OCI-LY3 (cell line): ENCODE data around the gene FRMD4B.

Source experiments
- CTCF ChIP-seq: fragments of 200-600, 300-600 bp; sonication (generic); IDR thresholded peaks from 2 replicates; pipeline ENCODE4 v1.5.1; 2014; ENCODE audit warnings: antibody characterized with exemption, low read length, low read depth
- EZH2phosphoT487 ChIP-seq: fragments of 200-600 bp; shearing (Covaris generic); IDR thresholded peaks from 2 replicates; pipeline ENCODE4 v1.6.1; 2018; ENCODE audit warnings: antibody characterized with exemption, mixed run types, low read depth

- TF ChIP-seq CTCF (no peak), EZH2phosphoT487 (no peak)
Observed at GRCh38 chr3:69216981-69217380, 168.9 kb downstream of the FRMD4B start.
